Lower leg skin (tissue), 4 donors: ENCODE measurements around the gene CBFA2T3. TPM values are rescaled to one million over a fixed set of nuclear protein-coding genes. Genes with fewer than 3 reads are reported as not detected.

ENCODE experiments used
- DNase-seq, 2 donors: peaks; one replicate each; pipeline ENCODE4 v3.0.0-alpha.2; 2019; ENCODE audit warnings: low spot score in 2 of 2
- H3K4me3 ChIP-seq: fragments of 200-600 bp; sonication (generic); 2 replicates; pipeline ENCODE4 v1.5.1; 2017; ENCODE audit warnings: mild to moderate bottlenecking, low read depth; ENCODE audit not compliant: poor library complexity, severe bottlenecking
- POLR2A ChIP-seq, 2 donors: fragments of 450-650 bp; IDR thresholded peaks; one replicate each; pipeline ENCODE4 v1.6.1; 2016 to 2017; ENCODE audit warnings: antibody characterized with exemption in 2 of 2, mild to moderate bottlenecking in 1 of 2, moderate library complexity in 1 of 2
- WGBS, 2 donors: methylation state at CpG; one replicate each; pipeline ENCODE4 v1.1.5; 2018; 5-methylcytosine and 5-hydroxymethylcytosine counted together
- intact Hi-C: fragments of 100-400 bp; cut with DNase I; formaldehyde crosslinking; loops from one replicate; pipeline ENCODE4 v1.15.0; 2023; ENCODE audit warnings: low total_unique reads
- total RNA-seq, 4 donors: library from RNA; depleted of rRNA; stranded (reverse); fragments of >200 nt; gene quantifications; one replicate each; pipeline ENCODE4 v1.1.0, GENCODE V29; 2016
- TF ChIP-seq, protein P1 (sequence below), 3 donors: fragments of 450-650 bp; IDR thresholded peaks; one replicate each; pipeline ENCODE4 v1.5.1; 2016; ENCODE audit warnings: antibody characterized with exemption in 3 of 3, mild to moderate bottlenecking in 3 of 3, moderate library complexity in 2 of 3

CBFA2T3 gene
- total RNA-seq, 4 donors from 2014 or later = 0.93 to 4.4 (median 2.9) TPM

DNA sequence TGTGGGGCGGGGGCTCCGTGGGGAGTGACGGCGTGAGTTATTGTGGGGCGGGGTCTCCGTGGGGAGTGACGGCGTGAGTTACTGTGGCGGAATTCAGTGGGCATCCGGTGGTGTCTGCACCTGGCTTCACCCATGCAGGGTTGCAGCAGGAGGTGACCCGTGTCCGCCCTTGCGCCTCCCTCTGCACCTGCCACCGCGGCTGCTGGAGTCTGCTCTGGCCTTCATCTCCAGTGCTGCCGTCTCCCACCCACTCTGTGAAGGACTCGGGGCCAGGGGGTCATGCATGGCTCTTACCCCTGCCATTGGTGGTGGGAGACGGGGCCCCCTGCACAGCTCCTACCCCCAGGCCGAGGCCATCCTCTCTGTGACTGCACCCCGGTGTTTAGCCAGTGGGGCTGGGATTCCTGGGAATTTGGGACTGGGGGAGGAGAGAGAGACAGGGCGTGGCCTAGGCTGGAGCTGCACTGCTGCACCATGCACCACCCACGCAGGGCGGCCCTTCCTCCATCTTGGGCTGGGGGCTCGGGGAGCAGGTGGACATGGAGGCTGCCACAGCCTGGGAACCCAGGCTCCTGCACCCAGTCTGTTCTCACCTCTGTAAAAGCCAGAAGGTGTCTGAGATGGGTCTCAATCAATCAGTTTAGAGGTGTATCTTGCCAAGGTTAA is 109.3 kb downstream of the CBFA2T3 start:
- no peak for TF ChIP-seq POLR2A (IDR thresholded peaks at IDR 0.05)
- TF ChIP-seq, protein P1, sequence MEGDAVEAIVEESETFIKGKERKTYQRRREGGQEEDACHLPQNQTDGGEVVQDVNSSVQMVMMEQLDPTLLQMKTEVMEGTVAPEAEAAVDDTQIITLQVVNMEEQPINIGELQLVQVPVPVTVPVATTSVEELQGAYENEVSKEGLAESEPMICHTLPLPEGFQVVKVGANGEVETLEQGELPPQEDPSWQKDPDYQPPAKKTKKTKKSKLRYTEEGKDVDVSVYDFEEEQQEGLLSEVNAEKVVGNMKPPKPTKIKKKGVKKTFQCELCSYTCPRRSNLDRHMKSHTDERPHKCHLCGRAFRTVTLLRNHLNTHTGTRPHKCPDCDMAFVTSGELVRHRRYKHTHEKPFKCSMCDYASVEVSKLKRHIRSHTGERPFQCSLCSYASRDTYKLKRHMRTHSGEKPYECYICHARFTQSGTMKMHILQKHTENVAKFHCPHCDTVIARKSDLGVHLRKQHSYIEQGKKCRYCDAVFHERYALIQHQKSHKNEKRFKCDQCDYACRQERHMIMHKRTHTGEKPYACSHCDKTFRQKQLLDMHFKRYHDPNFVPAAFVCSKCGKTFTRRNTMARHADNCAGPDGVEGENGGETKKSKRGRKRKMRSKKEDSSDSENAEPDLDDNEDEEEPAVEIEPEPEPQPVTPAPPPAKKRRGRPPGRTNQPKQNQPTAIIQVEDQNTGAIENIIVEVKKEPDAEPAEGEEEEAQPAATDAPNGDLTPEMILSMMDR (IDR thresholded peaks at IDR 0.05) = no peak
- no peak for DNase-seq
- WGBS, 2 donors = 84 to 85% methylated on average over 20 to 24 of the region's 24 CpGs
- intact Hi-C loops = no loop called here
- no peak overlapping the region for H3K4me3 ChIP-seq

- no peak within 1 kb of the TSS for H3K4me3 ChIP-seq
- no peak for DNase-seq
- WGBS, 2 donors = 74 to 78% methylated on average over 20 of the region's 20 CpGs
- intact Hi-C loops = no loop called here
- no peak for TF ChIP-seq POLR2A (IDR thresholded peaks at IDR 0.05)
- TF ChIP-seq, protein P1 (IDR thresholded peaks at IDR 0.05) = no peak
These were observed 110.7 kb downstream of the CBFA2T3 start, which contains the start of gene PABPN1L for GRCh38 chr16:88866151-88866920. Gene PABPN1L (minus strand): TSS chr16:88866660. CDS start chr16:88866606, 54 bp downstream.

DNA sequence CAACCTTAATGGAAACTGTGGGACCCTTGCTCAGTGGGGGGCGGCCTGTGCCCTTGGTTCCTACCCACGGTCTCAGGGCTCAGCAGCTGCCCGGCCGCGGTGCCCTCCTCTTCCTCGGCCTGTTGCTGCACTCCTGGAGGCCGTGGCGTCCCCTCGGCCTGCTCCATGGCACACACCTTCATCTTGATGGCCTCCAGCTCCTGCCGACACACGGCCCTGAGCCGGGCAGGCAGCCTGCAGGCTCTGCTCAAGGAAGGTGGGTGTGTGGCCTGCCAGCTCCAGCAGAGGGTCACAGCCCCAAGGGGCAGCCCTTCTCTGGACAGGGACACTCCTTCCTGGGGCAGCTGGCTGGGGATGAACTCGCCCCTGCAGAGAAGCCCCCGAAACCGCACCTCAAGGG is 111.3 kb downstream of the CBFA2T3 start:
- TF ChIP-seq, protein P1 (IDR thresholded peaks at IDR 0.05) = no peak
- TF ChIP-seq POLR2A (IDR thresholded peaks at IDR 0.05) = no peak
- intact Hi-C loops = no loop called here
- 82 to 93% methylated on average over 9 to 12 of the region's 15 CpGs for WGBS, 2 donors
- no peak overlapping the region for H3K4me3 ChIP-seq
- DNase-seq = no peak

- 74 to 78% methylated on average over 7 to 13 of the region's 14 CpGs for WGBS, 2 donors
- intact Hi-C loops = no loop called here
- TF ChIP-seq, protein P1 (IDR thresholded peaks at IDR 0.05) = no peak
- TF ChIP-seq POLR2A (IDR thresholded peaks at IDR 0.05) = no peak
- DNase-seq = no peak
- no peak overlapping the region for H3K4me3 ChIP-seq
These were observed 111.7 kb downstream of the CBFA2T3 start for GRCh38 chr16:88865310-88865709.

DNA sequence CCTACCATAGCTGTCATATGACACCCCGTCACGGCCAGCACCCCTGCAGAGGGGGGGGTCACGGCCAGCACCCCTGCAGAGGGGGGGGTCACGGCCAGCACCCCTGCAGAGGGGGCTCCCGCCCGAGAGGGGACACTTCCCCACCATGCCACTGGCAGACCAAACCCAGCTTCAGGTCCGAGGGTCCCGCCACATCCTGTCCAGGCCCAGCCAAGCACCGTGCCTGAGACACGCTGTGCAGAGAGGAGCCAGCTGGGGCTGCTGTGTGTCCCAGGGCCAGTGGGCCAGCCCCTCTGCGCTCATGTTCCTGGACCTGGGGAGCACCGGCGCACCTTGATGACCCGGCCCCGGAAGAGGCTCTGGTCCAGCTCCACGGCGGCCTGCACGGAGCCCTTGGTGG is 112.5 kb downstream of the CBFA2T3 start:
- WGBS, 2 donors = 85 to 100% methylated on average over 4 to 7 of the region's 18 CpGs
- TF ChIP-seq, protein P1 (IDR thresholded peaks at IDR 0.05) = no peak
- TF ChIP-seq POLR2A (IDR thresholded peaks at IDR 0.05) = no peak
- DNase-seq = no peak
- H3K4me3 ChIP-seq = no peak overlapping the region
- intact Hi-C loops = no loop called here
